Ramos (cell line): ENCODE data around the gene TMEM95.
"Not testable (repeated sequence)": the region's sequence is repeated elsewhere in the genome, so short reads cannot be mapped to it uniquely, and the experiment has no call there.

Source experiments
- in situ Hi-C: fragments of 300-500 bp; cut with MboI; formaldehyde crosslinking; loops from one replicate; pipeline ENCODE4 v1.14.3; 2022; ENCODE audit warnings: low sequenced_read_pairs; ENCODE audit not compliant: unreplicated experiment

Gene TMEM95

GRCh38 chr17:7341842-7342241, 13.1 kb upstream of the TMEM95 start:
- in situ Hi-C loops, result loop anchor here (10.0 kb wide), 1 partner anchor 67 kb away; no protein-coding TSS in a partner anchor

GRCh38 chr17:7343250-7343649, 11.7 kb upstream of the TMEM95 start:
- in situ Hi-C loops, result loop anchor here (10.0 kb wide), 1 partner anchor 68 kb away; no protein-coding TSS in a partner anchor

DNA sequence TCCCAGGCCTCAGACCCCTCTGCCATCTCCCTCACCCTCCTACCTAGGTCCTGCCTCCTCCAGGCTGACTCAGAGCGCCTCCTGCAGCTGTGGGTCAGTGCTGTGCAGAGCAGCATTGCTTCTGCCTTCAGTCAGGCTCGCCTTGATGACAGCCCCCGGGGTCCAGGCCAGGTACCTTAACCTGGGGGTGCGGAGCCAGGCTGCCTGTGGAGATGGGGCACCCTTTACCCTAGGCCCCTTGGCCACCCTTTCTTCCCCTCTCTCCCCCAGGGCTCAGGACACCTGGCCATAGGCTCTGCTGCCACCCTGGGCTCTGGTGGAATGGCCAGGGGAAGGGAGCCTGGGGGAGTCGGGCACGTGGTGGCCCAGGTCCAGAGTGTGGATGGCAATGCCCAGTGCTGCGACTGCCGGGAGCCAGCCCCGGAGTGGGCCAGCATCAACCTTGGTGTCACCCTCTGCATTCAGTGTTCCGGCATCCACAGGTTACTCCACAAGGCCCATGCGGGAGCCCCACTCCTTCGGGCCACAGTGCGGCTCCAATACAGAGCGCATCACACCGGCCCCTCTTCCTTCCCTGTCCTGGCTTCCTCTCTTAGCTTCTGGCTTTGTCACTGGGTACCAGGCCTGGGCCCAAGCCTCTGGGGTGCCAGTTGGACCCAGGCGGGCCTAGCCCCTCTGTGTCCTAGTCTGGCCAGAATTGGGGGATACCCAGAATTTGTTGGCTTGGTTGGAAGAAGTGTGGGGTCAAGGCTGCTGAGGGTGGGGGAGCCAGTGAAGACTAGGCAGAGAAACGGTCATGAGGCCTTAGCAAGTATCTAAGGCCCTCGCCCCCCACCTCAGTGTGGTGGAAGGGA, 8.0 kb upstream of the TMEM95 start:
- in situ Hi-C loops, result loop anchor here (10.0 kb wide), 1 partner anchor 72 kb away; no protein-coding TSS in a partner anchor

DNA sequence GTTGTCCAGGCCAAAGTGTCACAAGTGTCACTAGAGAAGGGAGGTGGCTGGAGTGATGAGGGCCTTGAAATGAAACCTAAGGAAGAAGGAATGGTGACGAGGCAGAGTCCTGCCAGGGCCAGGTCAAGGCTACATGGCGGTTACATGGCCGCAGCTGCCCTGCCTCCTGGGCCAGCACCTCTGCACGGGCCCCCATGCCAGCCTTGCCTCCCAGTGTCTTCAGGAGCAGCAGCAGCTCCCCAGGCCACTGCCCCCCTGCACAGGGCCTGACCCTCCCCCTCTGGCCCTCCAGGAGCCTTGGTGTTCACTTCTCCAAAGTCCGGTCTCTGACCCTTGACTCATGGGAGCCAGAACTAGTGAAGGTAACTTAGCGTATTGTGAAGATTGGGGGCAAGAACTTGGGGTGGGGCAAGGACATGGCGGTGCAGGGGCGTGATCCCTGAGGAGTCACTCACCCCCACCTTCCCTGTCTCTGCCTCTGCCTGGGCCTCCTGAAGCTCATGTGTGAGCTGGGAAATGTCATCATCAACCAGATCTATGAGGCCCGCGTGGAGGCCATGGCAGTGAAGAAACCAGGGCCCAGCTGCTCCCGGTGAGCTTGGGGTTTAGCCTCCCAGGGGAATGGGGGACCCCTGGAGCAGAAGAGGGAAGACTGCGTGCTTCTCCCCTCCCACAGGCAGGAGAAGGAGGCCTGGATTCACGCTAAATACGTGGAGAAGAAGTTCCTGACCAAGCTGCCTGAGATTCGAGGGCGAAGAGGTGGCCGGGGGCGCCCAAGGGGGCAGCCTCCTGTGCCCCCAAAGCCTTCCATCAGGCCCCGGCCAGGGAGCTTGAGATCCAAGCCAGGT, 7.1 kb upstream of the TMEM95 start:
- in situ Hi-C loops, result loop anchor here (10.0 kb wide), 1 partner anchor 73 kb away; no protein-coding TSS in a partner anchor

- in situ Hi-C loops, result loop anchor here (10.0 kb wide), 1 partner anchor 74 kb away; no protein-coding TSS in a partner anchor
Measured at GRCh38 chr17:7348478-7349242, 6.3 kb upstream of the TMEM95 start.

DNA sequence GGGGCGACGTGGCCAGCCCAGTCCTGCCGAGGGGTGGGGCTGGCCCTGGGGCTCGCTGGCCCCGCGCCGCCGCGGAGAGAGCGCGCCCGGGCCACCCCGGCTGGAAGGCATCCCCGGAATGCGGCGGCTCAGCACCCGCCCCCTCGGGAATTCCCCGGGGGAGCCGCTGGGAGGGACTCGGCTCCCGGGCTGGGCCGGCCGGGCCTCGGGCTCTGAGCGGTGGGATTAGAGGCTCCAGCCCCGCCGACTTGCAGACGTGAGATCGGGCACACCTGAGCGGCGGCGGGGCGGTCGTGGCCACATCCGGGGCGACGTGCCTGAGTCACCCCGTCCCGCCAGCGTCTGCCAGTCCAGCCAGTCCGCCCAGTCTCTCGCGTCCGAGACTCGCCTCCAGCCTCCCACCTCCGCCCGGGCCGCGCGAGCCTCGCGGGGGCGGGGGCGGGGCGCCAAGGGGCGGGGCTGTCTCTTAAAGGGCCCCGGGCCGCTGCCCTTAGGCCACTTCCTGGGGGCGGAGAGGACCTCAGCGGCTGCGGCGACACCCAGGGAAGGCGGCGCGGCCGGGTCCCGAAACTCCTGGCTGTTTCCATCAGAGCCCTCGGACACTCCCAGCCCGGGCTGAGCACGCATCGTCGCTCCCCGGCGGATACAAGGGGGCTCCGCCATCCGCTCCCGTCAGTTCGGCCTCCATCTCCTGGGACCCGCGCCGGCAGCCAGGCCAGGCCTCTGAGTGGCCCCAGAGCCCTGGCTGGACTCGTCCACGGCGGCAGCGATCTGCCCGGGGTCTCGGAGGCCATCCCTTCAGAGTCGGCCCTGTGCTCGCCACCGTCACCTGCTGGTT, 3.1 kb upstream of the TMEM95 start, which contains the start of gene KCTD11:
Gene KCTD11 (plus strand): TSS at position 498 of the 838 bp plus-strand sequence.
- in situ Hi-C loops, result no loop called here

GRCh38 chr17:7352503-7352889, 2.5 kb upstream of the TMEM95 start:
- in situ Hi-C loops, result no loop called here

GRCh38 chr17:7352910-7353635, 1.9 kb upstream of the TMEM95 start:
- in situ Hi-C loops, result no loop called here

GRCh38 chr17:7354262-7354843, 603 bp upstream of the TMEM95 start:
- in situ Hi-C loops, result no loop called here

DNA sequence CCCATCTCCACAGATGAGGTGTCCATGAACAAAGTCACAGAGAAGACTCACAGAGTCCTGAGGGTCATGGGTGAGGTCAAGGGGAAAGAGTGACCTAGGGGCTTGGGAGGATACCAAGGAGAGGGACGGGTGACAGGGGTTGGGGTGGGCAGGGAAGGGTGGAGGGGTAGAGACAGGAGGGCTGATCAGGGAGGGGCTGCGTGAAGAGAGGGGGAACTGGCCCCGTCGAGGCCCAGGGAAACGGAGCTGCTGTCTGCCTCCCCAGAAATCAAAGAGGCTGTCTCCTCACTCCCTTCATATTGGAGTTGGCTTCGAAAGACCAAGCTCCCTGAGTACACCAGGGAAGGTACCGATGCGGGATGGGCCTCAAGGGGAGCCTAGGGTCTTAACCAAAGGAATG, 617 bp downstream of the TMEM95 start:
- in situ Hi-C loops, result no loop called here

- in situ Hi-C loops, result no loop called here
Measured at GRCh38 chr17:7356072-7356549, 1.2 kb downstream of the TMEM95 start.

- in situ Hi-C loops, result no loop called here
Measured at GRCh38 chr17:7356756-7357155, 1.8 kb downstream of the TMEM95 start.

DNA sequence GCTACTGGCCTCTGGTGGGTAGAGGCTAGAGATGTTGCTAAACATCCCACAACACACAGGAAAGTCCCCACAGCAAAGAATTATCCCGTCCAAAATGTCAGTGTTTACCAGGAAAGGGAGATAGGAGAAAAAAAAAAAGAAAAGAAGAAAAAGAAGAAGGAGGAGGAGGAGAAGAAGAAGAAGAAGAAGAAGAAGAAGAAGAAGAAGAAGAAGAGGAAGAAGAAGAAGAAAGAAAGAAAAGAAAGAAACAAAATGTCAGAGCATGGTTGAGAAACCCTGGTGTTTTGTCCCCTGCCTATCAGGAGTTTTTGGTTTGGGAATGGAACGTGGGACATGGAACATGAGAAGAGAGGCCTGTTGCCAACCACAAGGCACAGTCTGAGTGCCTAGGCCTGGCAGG, 2.4 kb downstream of the TMEM95 start:
- in situ Hi-C loops, result no loop called here

DNA sequence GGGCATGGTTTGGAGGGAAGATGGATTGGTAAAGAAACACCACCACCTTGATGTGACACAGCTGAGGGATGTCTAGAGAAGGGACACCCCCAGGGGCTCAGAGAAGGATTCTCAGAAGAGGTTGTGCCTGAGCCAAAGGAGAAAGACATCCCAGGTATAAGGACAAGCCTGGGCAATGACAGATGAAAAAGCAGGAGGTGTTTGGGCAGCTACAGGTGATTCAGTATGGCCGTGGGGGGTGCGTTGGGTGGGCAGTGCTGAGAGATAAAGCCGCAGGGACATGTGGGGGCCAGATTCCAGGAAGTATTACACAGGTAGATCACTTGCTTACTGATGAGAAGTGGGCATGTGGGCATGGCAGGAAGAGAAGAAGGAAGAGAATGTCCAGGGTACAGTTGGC, 7.0 kb downstream of the TMEM95 start:
- in situ Hi-C loops, result no loop called here

GRCh38 chr17:7363311-7363710, 8.4 kb downstream of the TMEM95 start:
- in situ Hi-C loops, result no loop called here

- in situ Hi-C loops, result not testable (repeated sequence)
Measured at GRCh38 chr17:7365963-7366362, 11.0 kb downstream of the TMEM95 start.

- in situ Hi-C loops, result no loop called here
Measured at GRCh38 chr17:7367083-7367482, 12.1 kb downstream of the TMEM95 start.

GRCh38 chr17:7367918-7368598, 13.1 kb downstream of the TMEM95 start:
- in situ Hi-C loops, result no loop called here
